ENCODE results near the gene NTRK1.

Gene NTRK1

DNA sequence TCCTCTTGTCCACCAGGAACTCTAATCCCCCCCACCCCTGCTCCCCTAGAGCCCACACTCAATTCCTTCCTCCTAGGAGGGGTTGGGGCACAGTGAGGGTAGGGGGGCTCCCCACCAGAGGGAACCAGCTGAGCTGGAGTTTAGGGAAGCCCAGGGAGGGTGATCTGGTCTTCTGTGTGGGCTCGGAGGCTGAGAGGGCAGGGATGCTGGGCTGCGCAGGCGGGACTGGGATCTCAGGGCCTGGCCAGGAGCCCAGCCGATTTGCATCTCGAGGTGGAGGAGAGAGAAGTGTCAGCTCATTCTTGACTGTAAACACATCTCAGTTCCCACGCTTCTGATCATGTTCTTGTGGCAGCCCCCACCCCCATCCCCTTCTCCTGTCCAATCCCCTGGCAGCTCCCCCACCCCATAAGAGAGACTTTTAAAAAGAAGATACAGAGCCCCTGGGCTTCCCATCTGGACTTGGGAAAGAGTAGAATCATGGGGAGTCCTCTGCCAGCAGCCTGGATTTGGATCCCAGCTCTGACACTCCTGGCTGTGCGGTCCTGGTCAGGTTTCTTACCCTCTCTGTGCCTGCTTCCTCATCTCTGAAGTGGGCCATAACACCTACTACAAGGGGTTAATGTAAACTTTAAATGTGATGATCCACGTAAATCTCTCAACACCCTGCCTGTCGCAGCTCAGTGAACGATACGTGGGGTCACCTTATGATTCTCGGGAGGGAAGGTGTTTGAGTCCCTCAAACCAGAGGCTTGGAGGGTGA, 39.5 kb downstream of the NTRK1 start:
- DNase-seq = no peak

DNA sequence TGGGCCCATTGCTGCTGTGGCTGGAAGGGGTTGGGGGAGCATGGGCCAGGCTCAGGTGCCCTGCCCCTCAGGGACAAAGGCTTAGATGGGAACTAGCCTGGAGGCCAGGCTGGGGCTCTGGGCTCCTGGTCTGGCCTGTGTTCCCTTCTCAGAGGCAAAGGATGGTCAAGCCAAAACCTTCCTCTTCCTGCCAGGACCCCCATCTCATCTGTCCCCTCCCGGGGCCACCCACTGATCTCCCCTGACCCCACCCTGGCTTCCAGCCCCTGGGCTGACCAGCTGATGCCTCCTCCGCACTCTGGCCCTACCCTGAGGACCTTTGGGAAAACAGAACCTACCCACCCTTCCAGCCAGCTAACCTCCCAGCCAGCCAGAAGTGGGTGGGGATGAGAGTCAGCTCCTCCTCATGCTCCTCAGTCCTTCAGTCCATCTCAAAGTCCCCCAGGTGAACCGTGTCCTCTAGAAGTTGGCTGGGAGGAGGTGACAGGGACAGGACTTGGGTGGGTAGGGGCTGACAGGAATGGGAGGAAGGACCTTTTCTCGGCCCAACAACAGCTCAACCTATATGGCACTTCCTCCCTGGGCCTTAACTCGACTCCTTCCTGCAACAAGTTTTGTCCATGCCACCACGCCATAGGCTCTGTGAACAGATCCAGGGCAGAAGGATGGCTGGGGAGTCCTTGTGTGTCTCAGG, 40.4 kb downstream of the NTRK1 start:
- DNase-seq = no peak

DNA sequence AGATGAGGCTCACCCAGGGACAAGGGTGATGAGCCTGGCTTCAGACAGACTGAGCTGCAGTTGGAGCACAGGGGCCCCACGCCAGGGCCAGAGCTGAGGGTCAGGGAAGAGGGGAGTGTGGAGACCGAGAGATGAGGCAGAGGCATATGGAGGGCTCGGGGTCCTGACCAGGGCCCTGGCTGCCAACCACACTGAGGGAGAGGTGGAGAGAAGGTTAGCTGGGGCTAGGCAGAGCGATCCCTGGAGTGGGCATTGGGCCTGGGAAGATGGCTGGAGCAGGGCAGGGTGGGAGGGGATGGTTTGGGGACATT, 40.9 kb downstream of the NTRK1 start:
- DNase-seq = no peak

DNA sequence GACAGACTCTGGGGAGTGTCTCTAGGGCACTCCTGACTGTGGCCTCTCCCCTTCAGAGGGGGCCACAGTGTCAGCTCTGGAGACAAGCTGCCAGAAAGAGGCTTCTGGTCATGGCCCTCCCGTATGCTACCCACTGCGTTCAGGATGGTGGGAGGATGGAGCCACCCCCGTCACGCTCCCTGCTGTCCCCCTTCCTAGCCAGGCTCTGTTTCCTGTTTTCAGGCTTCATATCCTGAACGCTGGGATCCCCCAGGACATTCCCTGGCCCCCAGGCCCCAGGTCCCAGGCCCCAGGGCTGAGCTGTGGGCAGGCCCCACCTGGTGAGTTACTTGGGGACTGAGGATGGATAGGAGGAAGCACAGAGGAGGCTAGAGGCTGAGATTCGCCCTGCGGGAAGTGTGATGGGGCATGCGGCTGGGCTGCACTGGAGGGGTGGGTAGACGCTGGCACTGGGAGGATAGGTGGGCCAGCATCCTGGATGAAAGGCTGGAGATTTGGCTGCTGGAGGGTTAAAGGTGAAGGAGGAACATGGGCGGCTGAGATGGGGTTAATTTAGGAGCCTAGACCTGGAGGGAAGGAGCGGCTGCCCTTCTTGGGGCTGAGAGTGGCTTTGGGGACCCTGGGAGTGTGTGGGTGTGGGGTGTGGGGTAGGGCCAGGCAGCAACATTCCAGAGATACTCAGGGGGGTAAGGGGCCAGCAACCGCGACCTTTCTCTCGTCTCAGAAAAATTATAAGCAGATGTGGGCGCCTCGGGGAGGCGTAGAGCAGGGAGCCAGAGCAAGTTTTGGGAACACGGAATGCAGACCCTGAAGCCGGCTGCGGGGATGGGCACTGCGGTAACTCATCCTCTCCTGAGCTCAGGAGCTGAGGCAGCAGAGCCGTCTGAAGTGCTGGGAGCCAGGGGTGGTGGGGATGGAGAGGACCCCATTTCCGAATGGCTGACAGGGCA, 41.6 kb downstream of the NTRK1 start:
- DNase-seq = no peak

DNA sequence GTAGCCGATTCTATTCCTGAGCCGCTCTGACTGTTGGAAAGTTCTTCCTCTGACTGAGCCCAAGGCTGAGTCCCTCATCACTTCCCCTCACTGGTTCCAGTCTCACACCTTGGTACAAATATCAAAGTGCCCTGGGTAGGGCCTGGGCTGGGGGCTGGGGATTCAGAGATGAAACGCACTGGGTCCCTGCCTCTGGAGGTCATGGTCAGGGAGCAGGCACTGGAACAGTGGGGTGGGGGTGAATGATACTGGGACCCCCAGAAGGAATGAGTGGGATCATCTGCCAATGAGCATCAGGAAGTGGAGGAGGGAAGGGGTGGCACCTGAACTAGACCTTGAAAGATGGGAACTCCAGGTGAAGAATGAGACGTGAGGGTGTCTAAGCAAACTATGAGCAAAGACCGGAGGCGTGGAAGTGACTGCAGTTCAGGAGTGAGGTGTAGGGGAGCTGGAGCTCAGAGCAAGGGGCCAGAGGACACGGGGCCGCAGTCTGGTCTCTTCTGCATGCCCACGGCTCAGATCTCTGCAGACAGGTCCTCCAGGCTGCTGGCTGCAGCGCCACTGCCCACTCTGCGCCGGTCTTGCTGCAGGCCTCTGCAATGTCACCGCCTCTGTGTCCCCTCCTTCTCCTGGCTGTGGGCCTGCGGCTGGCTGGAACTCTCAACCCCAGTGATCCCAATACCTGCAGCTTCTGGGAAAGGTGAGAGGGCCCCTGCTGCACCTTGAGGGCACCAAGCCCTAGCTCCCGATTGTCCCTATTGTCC, 42.8 kb downstream of the NTRK1 start:
- no peak for DNase-seq

DNA sequence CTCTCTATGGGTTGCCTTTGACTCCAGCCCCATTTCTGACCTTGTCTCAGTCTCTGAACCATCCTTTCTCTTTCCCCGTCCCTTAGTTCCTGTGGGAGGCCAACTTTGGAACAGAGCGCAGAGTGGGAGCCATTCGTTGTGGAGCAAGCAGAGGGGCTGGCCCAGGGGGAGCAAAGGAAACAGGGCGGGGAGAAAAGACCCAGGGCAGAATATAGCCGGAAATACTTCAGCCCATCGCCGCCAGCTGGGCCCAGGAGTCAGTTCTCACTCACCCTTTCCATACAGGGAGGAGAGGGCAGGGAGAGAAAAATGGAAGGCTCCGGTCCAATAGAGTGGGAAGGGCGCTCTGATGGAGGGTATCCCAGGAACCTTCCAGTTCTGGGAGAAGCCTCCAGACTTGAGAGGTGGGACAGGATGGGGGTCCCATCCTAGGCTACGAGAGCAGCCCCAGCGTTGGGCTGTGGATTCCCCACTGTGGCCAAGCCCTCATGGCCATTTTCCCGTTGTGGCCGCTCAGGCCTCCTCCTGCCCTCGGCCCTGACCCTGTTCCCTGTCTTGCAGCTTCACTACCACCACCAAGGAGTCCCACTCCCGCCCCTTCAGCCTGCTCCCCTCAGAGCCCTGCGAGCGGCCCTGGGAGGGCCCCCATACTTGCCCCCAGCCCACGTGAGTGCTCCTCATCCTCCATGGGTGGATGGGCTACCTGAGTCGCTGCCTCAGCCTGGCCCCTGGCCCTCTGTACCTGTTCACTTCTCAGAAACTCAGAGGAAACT, 43.7 kb downstream of the NTRK1 start:
- no peak for DNase-seq

DNA sequence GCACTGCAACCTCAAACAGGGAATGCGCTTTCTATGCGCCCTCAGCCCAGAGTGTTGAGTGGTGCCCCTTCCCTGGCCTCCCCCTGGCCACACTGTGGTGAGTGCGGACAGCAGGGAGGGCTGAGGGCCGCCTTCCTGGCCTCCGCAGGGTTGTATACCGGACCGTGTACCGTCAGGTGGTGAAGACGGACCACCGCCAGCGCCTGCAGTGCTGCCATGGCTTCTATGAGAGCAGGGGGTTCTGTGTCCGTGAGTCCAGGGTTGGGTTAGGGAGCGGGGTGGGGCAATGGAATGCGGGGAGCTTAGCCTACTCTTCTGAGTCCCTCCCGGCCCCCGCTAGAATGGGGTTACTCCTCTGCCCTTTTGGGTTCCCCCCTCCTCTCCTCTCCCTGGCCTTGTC, 44.5 kb downstream of the NTRK1 start:
- DNase-seq = no peak

DNA sequence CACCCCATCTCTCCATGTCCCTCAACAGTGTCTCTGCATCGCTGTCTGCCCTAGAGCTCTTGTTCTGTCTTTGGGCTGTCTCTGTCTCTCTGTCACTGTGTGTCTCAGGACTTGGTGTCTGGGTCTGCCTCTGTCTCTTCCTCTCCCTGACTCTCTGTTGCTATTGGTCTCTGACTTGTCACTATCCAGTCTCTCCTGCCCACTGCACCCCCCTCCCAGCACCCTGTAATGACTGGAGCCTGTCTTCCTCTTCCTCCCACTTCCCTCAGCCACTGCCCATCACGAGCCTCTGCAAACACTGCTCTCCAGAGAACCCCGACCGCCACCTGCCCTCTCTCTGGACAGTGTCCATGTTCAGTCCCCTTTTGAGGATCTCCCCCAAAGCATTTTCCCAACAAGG, 45.0 kb downstream of the NTRK1 start:
- DNase-seq = no peak

DNA sequence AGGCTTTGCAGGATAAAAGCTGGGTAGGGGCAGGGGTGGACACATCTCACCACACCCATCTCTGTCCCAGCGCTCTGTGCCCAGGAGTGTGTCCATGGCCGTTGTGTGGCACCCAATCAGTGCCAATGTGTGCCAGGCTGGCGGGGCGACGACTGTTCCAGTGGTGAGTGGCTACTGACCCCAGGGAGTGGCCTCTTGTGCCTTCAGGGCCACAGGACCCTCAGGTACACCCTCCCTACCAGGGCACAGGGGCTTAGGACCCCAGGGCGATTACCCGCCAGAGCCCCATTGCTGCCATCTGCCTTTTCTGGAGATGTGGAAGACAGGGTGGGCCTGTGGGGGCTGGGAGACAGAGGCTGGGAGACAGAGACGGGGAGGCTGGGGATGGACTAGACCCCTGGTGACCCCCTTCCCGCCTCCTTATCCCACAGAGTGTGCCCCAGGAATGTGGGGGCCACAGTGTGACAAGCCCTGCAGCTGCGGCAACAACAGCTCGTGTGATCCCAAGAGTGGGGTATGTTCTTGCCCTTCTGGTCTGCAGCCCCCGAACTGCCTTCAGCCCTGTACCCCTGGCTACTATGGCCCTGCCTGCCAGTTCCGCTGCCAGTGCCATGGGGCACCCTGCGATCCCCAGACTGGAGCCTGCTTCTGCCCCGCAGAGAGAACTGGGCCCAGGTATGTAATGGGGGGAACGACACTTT, 45.7 kb downstream of the NTRK1 start:
- DNase-seq = no peak

DNA sequence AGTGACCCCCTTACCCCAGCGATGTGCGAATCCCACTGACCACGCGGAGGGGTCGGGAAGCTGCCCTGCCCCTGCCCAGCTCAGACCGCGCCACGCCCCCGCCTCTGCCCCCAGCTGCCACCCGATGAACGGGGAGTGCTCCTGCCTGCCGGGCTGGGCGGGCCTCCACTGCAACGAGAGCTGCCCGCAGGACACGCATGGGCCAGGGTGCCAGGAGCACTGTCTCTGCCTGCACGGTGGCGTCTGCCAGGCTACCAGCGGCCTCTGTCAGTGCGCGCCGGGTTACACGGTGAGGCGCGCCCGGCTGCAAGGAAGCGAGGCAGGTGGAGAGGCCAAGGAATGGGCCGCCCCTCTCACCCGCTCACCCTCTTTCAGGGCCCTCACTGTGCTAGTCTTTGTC, 47.9 kb downstream of the NTRK1 start:
- no peak for DNase-seq

DNA sequence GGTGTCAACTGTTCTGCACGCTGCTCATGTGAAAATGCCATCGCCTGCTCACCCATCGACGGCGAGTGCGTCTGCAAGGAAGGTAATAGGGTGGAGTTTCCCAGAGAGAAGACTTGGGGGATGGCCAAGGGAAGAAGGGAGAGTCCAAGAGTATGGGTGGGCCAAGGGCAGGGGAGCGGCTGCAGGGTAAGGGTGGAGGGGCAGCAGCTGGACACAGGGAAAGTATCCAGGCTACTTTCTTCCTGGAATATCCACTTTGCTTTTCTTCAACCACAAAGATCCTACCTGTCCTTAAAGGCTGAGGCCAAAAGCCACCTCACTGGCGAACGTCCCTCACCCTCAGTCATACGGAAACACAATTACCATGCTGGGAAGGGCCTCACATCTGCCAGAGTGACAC, 48.3 kb downstream of the NTRK1 start:
- DNase-seq = no peak

DNA sequence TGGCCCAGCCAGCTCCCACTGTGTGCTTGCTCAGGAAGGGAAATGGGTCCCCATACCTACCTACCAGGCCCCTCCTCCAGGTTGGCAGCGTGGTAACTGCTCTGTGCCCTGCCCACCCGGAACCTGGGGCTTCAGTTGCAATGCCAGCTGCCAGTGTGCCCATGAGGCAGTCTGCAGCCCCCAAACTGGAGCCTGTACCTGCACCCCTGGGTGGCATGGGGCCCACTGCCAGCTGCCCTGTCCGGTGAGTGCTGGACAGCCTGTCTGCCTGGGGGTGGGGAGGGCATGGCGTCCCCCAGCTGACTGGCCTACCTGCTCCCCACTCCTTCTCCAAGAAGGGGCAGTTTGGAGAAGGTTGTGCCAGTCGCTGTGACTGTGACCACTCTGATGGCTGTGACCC, 49.0 kb downstream of the NTRK1 start:
- no peak for DNase-seq

DNA sequence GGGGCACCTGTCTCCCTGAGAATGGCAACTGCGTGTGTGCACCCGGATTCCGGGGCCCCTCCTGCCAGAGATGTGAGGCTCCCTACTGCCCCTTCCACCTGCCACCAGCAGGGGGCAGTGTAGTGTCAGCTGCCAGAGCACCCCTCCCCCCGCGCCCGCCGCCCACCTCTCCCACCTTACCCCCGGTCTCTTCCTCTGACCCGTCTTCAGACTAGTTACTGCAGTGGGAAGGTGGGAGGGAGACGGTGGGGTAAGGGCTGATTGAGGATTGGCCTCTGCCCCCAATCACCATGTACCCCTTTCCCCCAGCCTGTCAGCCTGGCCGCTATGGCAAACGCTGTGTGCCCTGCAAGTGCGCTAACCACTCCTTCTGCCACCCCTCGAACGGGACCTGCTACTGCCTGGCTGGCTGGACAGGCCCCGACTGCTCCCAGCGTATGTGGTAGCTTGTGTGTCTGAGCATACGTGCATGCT, 49.7 kb downstream of the NTRK1 start:
- peak; percentile 75 for DNase-seq

DNA sequence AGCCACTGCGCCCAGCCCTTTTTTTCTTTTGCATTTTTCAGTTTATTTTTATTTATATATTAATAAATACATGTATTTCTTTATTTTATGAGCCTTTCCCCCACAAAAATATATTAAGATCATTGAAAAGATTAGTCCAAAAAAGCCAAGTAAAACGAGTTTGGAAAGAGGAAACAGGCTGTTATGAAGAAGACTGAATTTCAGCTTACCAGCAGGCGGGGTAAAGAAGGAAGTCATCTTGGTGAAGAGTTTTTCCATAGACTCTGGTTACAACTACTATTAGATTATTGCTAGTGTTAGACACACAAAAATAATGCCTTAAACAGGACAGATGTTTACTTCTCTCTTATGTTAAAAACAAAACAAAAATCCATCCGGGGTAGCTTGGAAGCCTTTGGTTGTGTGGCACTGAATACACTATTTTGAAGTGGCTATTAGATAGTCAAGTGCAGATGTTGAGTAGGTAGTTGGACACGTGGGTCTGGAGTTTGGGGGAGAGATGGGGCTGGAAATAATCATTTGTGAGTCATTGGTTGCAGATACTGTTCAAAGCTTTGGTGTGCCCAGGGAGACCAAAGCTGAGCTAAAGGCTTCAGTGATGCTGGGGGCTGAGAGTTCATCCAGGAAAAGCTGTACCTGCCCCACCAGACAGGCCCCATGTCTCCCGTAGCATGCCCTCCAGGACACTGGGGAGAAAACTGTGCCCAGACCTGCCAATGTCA, 51.1 kb downstream of the NTRK1 start:
- DNase-seq = no peak

DNA sequence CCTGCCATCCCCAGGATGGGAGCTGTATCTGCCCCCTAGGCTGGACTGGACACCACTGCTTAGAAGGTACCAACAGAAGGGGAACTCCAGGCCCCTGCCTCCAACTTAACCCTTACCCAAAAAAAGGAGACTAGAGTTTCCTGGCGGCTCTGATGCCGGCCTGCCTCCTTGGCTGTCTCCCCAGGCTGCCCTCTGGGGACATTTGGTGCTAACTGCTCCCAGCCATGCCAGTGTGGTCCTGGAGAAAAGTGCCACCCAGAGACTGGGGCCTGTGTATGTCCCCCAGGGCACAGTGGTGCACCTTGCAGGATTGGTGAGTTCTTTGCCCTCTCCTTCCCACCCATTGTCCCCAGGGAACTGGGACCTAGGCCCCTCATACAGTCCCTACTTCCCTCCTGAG, 51.6 kb downstream of the NTRK1 start:
- no peak for DNase-seq

DNA sequence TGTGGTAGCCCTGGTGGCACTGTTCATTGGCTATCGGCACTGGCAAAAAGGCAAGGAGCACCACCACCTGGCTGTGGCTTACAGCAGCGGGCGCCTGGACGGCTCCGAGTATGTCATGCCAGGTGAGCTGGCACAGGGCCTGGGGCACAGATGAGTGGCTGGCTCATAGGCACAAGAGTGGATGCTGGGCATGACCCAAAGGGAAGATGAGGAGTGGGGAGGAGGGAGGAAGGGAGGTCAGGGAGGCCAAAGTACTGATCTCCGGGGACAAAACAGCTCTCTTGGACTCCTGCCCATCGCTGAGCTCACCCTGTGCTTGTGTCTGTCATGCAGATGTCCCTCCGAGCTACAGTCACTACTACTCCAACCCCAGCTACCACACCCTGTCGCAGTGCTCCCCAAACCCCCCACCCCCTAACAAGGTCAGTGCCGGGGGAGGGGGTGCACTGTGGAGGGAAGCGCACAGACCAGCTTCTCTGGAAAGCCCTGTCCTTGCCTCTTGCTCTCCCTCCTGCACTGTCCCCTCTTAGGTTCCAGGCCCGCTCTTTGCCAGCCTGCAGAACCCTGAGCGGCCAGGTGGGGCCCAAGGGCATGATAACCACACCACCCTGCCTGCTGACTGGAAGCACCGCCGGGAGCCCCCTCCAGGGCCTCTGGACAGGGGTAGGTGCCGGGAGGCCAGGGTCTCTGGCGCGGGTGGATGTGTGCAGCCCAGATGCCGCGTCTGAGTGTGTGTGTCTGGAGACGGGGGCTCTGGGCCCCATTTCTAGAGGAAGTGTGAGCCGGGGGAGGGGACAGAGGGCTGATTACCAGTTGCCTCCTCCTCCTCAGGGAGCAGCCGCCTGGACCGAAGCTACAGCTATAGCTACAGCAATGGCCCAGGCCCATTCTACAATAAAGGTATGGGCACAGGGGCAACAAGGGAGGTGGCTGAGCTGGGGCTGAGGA, 52.5 kb downstream of the NTRK1 start:
- DNase-seq = peak; percentile 27

DNA sequence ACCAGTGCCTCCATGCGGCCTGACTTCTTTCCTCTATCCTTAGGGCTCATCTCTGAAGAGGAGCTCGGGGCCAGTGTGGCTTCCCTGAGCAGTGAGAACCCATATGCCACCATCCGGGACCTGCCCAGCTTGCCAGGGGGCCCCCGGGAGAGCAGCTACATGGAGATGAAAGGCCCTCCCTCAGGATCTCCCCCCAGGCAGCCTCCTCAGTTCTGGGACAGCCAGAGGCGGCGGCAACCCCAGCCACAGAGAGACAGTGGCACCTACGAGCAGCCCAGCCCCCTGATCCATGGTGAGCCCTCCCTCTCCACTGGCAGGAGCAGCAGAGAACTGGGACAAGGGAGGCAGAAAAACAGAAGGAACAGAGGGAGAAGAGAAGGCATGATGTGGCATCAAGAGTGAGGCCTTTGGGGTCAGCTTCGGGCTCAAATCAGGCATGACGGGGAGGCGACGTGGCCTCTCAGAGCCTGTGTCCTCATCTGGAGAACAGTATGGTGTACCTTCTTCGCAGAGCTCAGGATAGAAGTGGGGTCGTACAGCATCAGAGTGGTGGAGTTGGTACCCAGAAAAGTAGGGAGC, 53.2 kb downstream of the NTRK1 start:
- no peak for DNase-seq

DNA sequence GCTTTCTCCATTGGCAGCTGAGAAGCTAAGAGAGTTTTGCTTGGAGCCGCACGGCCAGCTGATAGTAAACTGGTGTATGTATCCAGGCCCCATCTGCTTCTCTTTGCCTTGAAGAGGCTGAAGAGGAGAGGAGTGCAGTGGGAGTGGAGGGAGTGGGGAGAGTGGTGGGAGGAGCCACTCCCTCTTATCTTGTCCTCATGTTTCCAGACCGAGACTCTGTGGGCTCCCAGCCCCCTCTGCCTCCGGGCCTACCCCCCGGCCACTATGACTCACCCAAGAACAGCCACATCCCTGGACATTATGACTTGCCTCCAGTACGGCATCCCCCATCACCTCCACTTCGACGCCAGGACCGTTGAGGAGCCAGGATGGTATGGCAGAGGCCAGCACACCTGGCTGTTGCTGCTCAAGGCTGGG, 53.8 kb downstream of the NTRK1 start:
- DNase-seq = peak; percentile 41
